NB4 (cell line): ENCODE data around the gene KCTD17.

ENCODE experiments used
- DNase-seq: peaks from one replicate; pipeline ENCODE4 v3.0.0; 2010; ENCODE audit warnings: low read depth
- H3K4me3 ChIP-seq: one replicate; pipeline ENCODE4 v1.5.1; 2011; ENCODE audit warnings: mild to moderate bottlenecking, low read depth, low read length, moderate library complexity
- MYC ChIP-seq: IDR thresholded peaks from 2 replicates; pipeline ENCODE4 v1.6.1; 2011; ENCODE audit warnings: low read depth, low read length
- POLR2A ChIP-seq: IDR thresholded peaks from 2 replicates; pipeline ENCODE4 v1.6.1; 2011; ENCODE audit warnings: mild to moderate bottlenecking; ENCODE audit not compliant: insufficient read length; ENCODE audit errors: extremely low read depth
- TF ChIP-seq, protein P1 (sequence below): IDR thresholded peaks from one replicate; pipeline ENCODE4 v1.5.1; 2012; ENCODE audit warnings: low read depth, low read length
- TF ChIP-seq, protein P2 (sequence below): IDR thresholded peaks from 2 replicates; pipeline ENCODE4 v1.6.1; 2011; ENCODE audit warnings: low read depth, low read length

Gene KCTD17

DNA sequence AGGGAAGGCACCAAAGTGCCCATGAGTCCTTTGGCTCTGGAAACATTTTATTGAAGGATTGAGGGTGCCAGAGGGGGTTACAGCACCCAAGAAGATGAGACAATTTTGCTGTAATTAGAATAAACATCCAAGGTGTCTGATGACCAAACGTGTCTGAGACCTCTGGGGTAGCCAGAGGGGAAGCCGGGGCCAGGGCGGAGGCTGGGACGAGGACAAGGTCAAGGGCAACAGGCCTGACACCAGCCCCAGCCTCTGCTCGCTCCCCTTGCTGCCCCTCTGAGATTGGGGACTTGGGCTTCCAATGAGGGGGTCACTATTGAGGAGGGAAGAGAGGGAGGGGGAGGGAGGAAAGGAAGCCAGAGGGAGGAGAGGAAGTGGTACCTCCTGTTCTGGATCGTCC lies 32.4 kb downstream of the KCTD17 start:
- TF ChIP-seq, protein P1, sequence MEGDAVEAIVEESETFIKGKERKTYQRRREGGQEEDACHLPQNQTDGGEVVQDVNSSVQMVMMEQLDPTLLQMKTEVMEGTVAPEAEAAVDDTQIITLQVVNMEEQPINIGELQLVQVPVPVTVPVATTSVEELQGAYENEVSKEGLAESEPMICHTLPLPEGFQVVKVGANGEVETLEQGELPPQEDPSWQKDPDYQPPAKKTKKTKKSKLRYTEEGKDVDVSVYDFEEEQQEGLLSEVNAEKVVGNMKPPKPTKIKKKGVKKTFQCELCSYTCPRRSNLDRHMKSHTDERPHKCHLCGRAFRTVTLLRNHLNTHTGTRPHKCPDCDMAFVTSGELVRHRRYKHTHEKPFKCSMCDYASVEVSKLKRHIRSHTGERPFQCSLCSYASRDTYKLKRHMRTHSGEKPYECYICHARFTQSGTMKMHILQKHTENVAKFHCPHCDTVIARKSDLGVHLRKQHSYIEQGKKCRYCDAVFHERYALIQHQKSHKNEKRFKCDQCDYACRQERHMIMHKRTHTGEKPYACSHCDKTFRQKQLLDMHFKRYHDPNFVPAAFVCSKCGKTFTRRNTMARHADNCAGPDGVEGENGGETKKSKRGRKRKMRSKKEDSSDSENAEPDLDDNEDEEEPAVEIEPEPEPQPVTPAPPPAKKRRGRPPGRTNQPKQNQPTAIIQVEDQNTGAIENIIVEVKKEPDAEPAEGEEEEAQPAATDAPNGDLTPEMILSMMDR = no peak
- TF ChIP-seq, protein P2, sequence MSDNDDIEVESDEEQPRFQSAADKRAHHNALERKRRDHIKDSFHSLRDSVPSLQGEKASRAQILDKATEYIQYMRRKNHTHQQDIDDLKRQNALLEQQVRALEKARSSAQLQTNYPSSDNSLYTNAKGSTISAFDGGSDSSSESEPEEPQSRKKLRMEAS = no peak
- no peak for TF ChIP-seq POLR2A
- no peak for TF ChIP-seq MYC
- no peak for DNase-seq
- H3K4me3 ChIP-seq = no peak overlapping the region

DNA sequence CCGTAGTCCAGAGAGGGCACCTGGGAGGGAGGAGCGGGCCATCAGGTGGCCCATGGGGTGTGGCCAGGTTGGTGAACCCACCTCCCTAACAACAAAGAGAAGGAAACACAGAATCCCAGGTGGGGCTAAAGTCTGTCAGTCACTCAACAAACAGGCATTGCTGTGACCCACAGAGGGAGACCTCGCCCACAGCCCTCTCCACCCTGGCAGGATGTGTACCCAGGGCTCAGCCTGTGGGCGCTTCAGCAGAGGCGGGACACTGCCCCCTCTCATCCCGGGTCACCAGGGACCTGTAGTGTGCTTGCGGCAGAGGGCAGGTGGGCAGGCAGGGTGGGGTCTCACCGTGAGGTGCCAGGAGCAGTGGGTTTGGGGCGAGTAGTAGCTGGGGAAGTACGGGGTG lies 32.8 kb downstream of the KCTD17 start:
- DNase-seq = no peak
- no peak overlapping the region for H3K4me3 ChIP-seq
- TF ChIP-seq POLR2A = no peak

DNA sequence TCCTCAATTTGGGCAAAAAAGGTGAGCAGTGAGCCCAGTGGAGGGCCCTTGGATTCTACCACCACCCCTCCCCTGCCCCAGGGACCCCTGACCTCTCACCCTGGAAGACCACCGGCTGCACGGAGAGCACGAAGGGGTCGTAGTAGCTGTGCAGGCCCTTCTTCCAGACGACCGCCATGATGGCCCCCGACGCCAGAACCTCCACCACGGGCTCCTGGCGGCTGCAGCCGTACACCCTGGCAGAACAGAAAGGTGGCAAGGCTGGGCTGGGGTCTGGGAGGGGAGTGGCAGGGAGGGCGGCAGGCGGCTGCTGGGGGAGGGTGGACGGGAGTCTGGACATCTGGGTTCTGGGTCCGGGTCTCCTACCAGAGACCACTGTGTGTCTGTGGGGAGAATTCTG lies 34.6 kb downstream of the KCTD17 start:
- no peak for DNase-seq
- no peak overlapping the region for H3K4me3 ChIP-seq
- TF ChIP-seq POLR2A (no peak), MYC (no peak)
- TF ChIP-seq, protein P1 = no peak
- TF ChIP-seq, protein P2 = no peak

DNA sequence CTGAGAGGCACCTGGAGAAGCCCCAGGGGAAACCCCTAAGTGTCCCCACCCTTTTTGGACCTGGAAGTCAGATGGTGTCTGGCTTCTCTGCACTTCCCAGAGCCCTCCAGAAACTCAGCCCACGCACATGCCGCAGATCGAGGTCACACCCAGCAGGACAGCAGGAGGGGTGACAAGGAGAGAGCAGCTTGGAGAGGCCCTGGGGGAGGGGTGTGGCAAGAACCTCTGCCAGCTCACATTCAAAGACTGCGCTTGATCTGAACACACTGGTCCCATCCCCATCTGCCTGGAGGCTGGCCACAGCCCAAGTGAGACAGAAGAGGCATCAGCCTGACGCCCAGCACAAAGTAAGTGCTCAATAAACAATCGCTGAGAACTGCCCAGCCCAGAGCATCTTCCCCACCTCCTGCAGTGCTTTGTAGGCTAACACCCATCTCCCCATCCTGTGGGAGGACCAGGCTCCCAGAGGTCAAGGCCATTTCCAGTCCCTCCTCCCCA lies 36.6 kb downstream of the KCTD17 start:
- peak; percentile 20 for DNase-seq
- H3K4me3 ChIP-seq = no peak overlapping the region
- no peak for TF ChIP-seq MYC
- TF ChIP-seq, protein P1 = no peak
- TF ChIP-seq, protein P2 = no peak
- no peak for TF ChIP-seq POLR2A

DNA sequence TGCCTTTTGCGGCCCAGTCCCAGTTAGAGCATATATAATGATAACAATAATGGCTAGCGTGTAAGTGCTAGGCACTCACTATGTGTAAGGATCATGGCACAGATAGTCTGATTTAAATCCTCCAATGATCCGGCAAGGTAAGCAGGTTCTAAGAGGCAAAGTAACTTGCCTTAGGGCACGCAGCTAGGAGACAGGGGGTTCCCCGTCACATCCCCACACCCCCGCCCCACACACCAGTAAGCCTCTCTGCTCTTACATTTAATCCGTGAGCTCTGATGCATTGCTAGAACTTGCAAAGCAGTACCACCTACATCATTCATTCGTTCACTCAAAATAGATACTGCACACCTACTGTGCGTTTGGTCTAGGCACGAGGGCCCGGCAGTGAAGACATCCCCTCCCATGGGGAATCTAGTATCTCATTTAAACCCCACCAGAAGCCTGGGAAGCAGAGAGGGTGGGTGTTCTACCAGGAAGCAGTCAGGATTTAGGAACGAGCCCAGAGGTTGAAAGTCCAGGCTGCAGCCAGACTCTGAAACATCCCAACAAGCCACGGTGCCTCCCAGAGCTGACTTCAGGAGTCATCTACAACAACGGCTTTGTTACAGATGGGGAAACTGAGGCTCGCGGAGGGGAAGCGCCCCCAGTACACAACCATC lies 37.3 kb downstream of the KCTD17 start:
- TF ChIP-seq, protein P1 = no peak
- TF ChIP-seq MYC (no peak), POLR2A (no peak)
- TF ChIP-seq, protein P2 = no peak
- DNase-seq = no peak
- no peak overlapping the region for H3K4me3 ChIP-seq

DNA sequence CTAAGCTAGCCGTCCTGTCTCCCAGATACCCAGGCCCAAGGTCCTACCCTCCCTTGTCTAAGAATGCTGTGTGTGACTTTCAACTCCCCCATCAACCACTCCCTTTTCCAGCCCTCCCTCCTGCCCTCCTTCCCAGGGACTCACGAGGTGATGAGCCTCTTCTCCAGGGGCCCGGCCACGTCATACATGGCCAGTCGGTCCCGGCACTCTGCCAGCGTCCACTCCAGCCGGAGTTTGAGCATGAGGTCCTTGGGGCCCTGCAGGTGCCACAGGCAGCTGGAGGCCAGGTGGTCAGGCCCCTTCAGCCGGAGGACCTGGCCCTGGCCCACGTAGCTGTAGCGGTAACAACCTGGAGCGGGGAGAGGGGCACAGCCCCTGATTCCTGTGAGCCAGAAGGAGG lies 37.9 kb downstream of the KCTD17 start:
- H3K4me3 ChIP-seq = no peak overlapping the region
- DNase-seq = no peak
- TF ChIP-seq, protein P1 = no peak
- TF ChIP-seq POLR2A (no peak), MYC (no peak)
